SK-N-SH (cell line): ENCODE results near the gene NUMB. TPM values are rescaled to one million over a fixed set of nuclear protein-coding genes. Genes with fewer than 3 reads are reported as not detected.

Experiments
- CTCF ChIA-PET: fragments of 300-600, 350-600 bp; formaldehyde crosslinking; extraction: SDS; loops from one replicate; lab custom pipeline; 2021; lab: Yijun Ruan, JAX
- POLR2A ChIA-PET: fragments of 350-600 bp; sonication (Branson Sonifier 250); formaldehyde crosslinking; extraction: SDS; loops from one replicate; lab custom pipeline; 2020; ENCODE audit warnings: antibody characterized with exemption, inconsistent platforms; lab: Yijun Ruan, JAX
- DNase-seq: peaks from one replicate; pipeline ENCODE4 v3.0.0; 2012
- H2AFZ ChIP-seq: fragments of 200-600 bp; sonication (generic); 2 replicates; pipeline ENCODE4 v1.8.1; 2016; ENCODE audit warnings: antibody characterized with exemption, mild to moderate bottlenecking, low read depth
- H3F3A ChIP-seq: fragments of 200-600 bp; sonication (generic); replicated peaks from 2 replicates; pipeline ENCODE3; 2016; ENCODE audit warnings: antibody characterized with exemption, mild to moderate bottlenecking; ENCODE audit not compliant: insufficient read depth
- H3K27ac ChIP-seq, 2 experiments: fragments of 200-500 bp in 1 of 2; fragments of 200-600 bp in 1 of 2; sonication (Bioruptor generic) in 1 of 2; sonication (generic), shearing (Covaris generic) in 1 of 2; 2 replicates each; pipeline versions ENCODE4 v1.5.1 to v1.6.1; 2014 to 2016; ENCODE audit warnings: low read depth in 2 of 2, inconsistent platforms in 1 of 2, low read length in 1 of 2, mild to moderate bottlenecking in 1 of 2, mixed read lengths in 1 of 2
- H3K27me3 ChIP-seq: fragments of 200-600 bp; sonication (generic), shearing (Covaris generic); 2 replicates; pipeline ENCODE4 v1.6.1; 2016; ENCODE audit warnings: mixed run types; ENCODE audit not compliant: insufficient read depth
- H3K36me3 ChIP-seq, 2 experiments: fragments of 200-500 bp in 1 of 2; fragments of 200-600 bp in 1 of 2; sonication (Bioruptor generic) in 1 of 2; sonication (generic) in 1 of 2; replicated peaks in 1 of 2; 2 replicates each; pipeline versions ENCODE3 to v1.5.1; 2014 to 2016; ENCODE audit warnings: low read length in 1 of 2, mild to moderate bottlenecking in 1 of 2; ENCODE audit not compliant: insufficient read depth in 2 of 2, control insufficient read depth in 1 of 2
- H3K4me1 ChIP-seq, 2 experiments: fragments of 200-500 bp in 1 of 2; fragments of 200-600 bp in 1 of 2; sonication (Bioruptor generic) in 1 of 2; sonication (generic), shearing (Covaris generic) in 1 of 2; 2 replicates each; pipeline versions ENCODE4 v1.5.1 to v1.6.1; 2014 to 2016; ENCODE audit warnings: low read depth in 1 of 2, low read length in 1 of 2, mixed run types in 1 of 2; ENCODE audit not compliant: insufficient read depth in 2 of 2, control insufficient read depth in 1 of 2
- H3K4me2 ChIP-seq: fragments of 200-600 bp; sonication (generic), shearing (Covaris generic); 2 replicates; pipeline ENCODE4 v1.6.1; 2017; ENCODE audit warnings: mixed run types
- H3K4me3 ChIP-seq, 2 experiments: fragments of 200-500 bp in 1 of 2; fragments of 200-600 bp in 1 of 2; sonication (Bioruptor generic) in 1 of 2; sonication (generic), shearing (Covaris generic) in 1 of 2; 2 replicates each; pipeline versions ENCODE4 v1.5.1 to v1.8.1; 2014 to 2016; ENCODE audit warnings: low read depth in 2 of 2, inconsistent platforms in 1 of 2, low read length in 1 of 2, mild to moderate bottlenecking in 1 of 2, mixed read lengths in 1 of 2, moderate library complexity in 1 of 2
- H3K79me2 ChIP-seq: fragments of 200-600 bp; sonication (generic); 2 replicates; pipeline ENCODE4 v1.8.1; 2017; ENCODE audit warnings: mild to moderate bottlenecking; ENCODE audit not compliant: insufficient read depth
- H3K9ac ChIP-seq: fragments of 200-600 bp; sonication (generic); 2 replicates; pipeline ENCODE4 v1.6.1; 2017; ENCODE audit warnings: mixed run types
- H3K9me2 ChIP-seq: fragments of 200-600 bp; sonication (generic); 2 replicates; pipeline ENCODE4 v1.6.1; 2017; ENCODE audit warnings: mixed run types
- H3K9me3 ChIP-seq: fragments of 200-600 bp; sonication (generic); 2 replicates; pipeline ENCODE4 v1.6.1; 2017; ENCODE audit warnings: mixed run types, mild to moderate bottlenecking, moderate library complexity
- H4K20me1 ChIP-seq: fragments of 200-600 bp; sonication (generic); 2 replicates; pipeline ENCODE4 v1.6.1; 2017; ENCODE audit warnings: mild to moderate bottlenecking, mixed run types; ENCODE audit not compliant: insufficient read depth
- EP300 ChIP-seq, 2 experiments: IDR thresholded peaks; 2 replicates each; pipeline versions ENCODE4 v1.4.0 to v1.6.1; 2012; ENCODE audit warnings: borderline replicate concordance in 1 of 2, low read depth in 1 of 2, low read length in 1 of 2
- FOXJ3 ChIP-seq: sonication (generic); formaldehyde crosslinking; IDR thresholded peaks from 2 replicates; pipeline ENCODE4 v1.5.1; 2020; ENCODE audit warnings: mild to moderate bottlenecking, missing genetic modification reagents
- NFIC ChIP-seq: IDR thresholded peaks from 2 replicates; pipeline ENCODE4 v1.4.0; 2012; ENCODE audit warnings: borderline replicate concordance
- NRF1 ChIP-seq: IDR thresholded peaks from 2 replicates; pipeline ENCODE4 v1.6.1; 2012; ENCODE audit warnings: low read depth, mild to moderate bottlenecking, low read length
- POLR2AphosphoS5 ChIP-seq: IDR thresholded peaks from 2 replicates; pipeline ENCODE4 v1.6.1; 2012; ENCODE audit warnings: low read depth, low read length
- RAD21 ChIP-seq: IDR thresholded peaks from 2 replicates; pipeline ENCODE4 v1.6.1; 2012; ENCODE audit warnings: mild to moderate bottlenecking, low read length
- RFX5 ChIP-seq: IDR thresholded peaks from 2 replicates; pipeline ENCODE4 v1.6.1; 2012; ENCODE audit warnings: mild to moderate bottlenecking, improper control_type of control experiment, low read length
- SMC3 ChIP-seq: IDR thresholded peaks from 2 replicates; pipeline ENCODE4 v1.6.1; 2012; ENCODE audit warnings: low read depth, low read length, improper control_type of control experiment
- TEAD4 ChIP-seq: IDR thresholded peaks from 2 replicates; pipeline ENCODE4 v1.4.0; 2012; ENCODE audit warnings: mild to moderate bottlenecking, borderline replicate concordance; ENCODE audit not compliant: insufficient read depth
- YY1 ChIP-seq: IDR thresholded peaks from 2 replicates; pipeline ENCODE4 v1.4.0; 2012; ENCODE audit warnings: low read depth, mild to moderate bottlenecking
- WGBS: methylation state at CpG from one replicate; pipeline ENCODE4 v1.1.6; 2017; ENCODE audit warnings: low lambda C conversion rate; 5-methylcytosine and 5-hydroxymethylcytosine counted together
- polyA plus RNA-seq, 3 experiments: library from polyadenylated mRNA; depleted of rRNA; stranded (reverse); fragments of >200 nt; gene quantifications; 2 replicates each; pipeline ENCODE4 v1.2.3, GENCODE V29; 2012
- TF ChIP-seq, protein P1 (sequence below): fragments of 200-600 bp; sonication (generic); IDR thresholded peaks from 2 replicates; pipeline ENCODE4 v1.6.1; 2017; ENCODE audit warnings: antibody characterized with exemption, mild to moderate bottlenecking, moderate library complexity
- TF ChIP-seq, protein P2 (sequence below): IDR thresholded peaks from 2 replicates; pipeline ENCODE4; 2012
- TF ChIP-seq, protein P3 (sequence below): IDR thresholded peaks from 2 replicates; pipeline ENCODE4 v1.4.0; 2012; ENCODE audit warnings: low read depth, borderline replicate concordance
- TF ChIP-seq, protein P4 (sequence below): IDR thresholded peaks from 2 replicates; pipeline ENCODE4 v1.4.0; 2012; ENCODE audit warnings: low read depth

Gene NUMB
- polyA plus RNA-seq, 1 of the 3 experiments (the other 2 are of a cell fraction), result 58.4 TPM

DNA sequence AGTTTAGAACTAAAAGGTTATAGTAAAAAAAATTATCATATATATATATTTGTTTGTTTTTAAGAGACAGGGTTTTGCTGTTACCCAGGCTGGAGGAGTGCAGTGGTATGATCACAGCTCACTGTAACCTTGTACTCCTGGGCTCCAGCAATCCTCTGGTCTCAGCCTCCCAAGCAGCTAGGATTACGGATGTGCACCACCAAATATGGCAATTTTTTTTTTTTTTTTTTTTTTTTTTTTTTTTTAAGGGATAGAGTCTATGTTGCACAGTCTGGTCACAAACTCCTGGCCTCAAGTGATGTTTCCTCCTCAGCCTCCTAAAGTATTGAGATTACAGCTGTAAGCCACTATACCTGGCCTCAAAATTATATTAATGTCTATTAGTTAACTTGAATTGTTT, 172.4 kb downstream of the NUMB start (continued):
- TF ChIP-seq NFIC (no peak), NRF1 (no peak), FOXJ3 (CRISPR knock-in tag) (no peak), RFX5 (no peak)
- TF ChIP-seq, protein P1, sequence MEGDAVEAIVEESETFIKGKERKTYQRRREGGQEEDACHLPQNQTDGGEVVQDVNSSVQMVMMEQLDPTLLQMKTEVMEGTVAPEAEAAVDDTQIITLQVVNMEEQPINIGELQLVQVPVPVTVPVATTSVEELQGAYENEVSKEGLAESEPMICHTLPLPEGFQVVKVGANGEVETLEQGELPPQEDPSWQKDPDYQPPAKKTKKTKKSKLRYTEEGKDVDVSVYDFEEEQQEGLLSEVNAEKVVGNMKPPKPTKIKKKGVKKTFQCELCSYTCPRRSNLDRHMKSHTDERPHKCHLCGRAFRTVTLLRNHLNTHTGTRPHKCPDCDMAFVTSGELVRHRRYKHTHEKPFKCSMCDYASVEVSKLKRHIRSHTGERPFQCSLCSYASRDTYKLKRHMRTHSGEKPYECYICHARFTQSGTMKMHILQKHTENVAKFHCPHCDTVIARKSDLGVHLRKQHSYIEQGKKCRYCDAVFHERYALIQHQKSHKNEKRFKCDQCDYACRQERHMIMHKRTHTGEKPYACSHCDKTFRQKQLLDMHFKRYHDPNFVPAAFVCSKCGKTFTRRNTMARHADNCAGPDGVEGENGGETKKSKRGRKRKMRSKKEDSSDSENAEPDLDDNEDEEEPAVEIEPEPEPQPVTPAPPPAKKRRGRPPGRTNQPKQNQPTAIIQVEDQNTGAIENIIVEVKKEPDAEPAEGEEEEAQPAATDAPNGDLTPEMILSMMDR, result no peak
- TF ChIP-seq, protein P2, sequence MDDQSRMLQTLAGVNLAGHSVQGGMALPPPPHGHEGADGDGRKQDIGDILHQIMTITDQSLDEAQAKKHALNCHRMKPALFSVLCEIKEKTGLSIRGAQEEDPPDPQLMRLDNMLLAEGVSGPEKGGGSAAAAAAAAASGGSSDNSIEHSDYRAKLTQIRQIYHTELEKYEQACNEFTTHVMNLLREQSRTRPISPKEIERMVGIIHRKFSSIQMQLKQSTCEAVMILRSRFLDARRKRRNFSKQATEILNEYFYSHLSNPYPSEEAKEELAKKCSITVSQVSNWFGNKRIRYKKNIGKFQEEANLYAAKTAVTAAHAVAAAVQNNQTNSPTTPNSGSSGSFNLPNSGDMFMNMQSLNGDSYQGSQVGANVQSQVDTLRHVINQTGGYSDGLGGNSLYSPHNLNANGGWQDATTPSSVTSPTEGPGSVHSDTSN, result no peak
- TF ChIP-seq, all 33 proteins: peak for 0

DNA sequence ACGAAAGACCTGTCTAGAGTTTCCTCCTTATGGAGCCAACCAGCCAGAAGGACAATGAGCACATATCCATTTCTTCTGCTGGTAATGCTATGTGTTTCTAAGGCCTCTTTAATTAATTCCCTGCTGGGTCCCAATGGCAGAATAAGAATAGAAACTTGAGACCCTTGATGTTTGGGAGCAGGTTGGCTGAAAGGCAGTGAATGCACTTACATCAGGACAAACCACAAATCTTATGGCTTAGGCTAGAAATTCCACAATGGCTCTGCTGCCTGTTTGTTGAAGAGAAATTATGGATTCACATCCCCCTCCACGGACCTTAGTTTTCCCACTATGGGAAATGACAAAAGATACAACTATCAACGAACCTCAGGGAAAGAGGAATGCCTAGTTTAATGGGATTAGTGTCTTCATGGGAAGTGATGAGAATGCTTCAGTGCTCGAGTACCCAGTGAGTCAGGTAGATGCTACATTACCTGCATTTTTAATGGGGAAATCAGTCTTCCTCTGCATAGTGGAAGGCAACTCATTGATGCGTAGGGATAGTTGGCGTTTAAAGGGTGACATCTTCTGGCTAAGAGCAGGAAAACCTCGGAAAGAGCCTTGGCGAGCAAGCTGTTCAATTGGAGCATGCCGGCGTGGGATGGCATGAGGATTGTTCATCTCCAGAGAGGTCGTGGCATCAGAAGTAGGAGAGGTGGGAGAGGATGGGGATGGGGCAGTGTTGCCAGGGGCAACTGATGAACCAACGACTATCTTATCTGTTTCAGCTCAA, 174.6 kb downstream of the NUMB start:
- no peak for DNase-seq
- no peak overlapping the region for H2AFZ ChIP-seq
- TF ChIP-seq EP300 (IDR thresholded peaks at IDR 0.05; ENCODE audit: borderline replicate concordance in 1 of 2, low read depth in 1 of 2, low read length in 1 of 2) (no peak), RAD21 (peak; percentile 50), SMC3 (no peak), NFIC (no peak), YY1 (no peak), POLR2AphosphoS5 (no peak), TEAD4 (no peak)
- TF ChIP-seq, protein P3, sequence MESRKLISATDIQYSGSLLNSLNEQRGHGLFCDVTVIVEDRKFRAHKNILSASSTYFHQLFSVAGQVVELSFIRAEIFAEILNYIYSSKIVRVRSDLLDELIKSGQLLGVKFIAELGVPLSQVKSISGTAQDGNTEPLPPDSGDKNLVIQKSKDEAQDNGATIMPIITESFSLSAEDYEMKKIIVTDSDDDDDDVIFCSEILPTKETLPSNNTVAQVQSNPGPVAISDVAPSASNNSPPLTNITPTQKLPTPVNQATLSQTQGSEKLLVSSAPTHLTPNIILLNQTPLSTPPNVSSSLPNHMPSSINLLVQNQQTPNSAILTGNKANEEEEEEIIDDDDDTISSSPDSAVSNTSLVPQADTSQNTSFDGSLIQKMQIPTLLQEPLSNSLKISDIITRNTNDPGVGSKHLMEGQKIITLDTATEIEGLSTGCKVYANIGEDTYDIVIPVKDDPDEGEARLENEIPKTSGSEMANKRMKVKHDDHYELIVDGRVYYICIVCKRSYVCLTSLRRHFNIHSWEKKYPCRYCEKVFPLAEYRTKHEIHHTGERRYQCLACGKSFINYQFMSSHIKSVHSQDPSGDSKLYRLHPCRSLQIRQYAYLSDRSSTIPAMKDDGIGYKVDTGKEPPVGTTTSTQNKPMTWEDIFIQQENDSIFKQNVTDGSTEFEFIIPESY, result no peak
- TF ChIP-seq, protein P1, result 0 out of 2 replicates have a peak, but pooled peaks have one; percentile 17
- TF ChIP-seq, protein P4, sequence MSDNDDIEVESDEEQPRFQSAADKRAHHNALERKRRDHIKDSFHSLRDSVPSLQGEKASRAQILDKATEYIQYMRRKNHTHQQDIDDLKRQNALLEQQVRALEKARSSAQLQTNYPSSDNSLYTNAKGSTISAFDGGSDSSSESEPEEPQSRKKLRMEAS, result no peak
- TF ChIP-seq, all 33 proteins: peak for 2
- H3K4me1 ChIP-seq, result no peaks in the 10 kb centered on the region
- ChIA-PET POLR2A (no interaction called here), CTCF (interaction anchor here (0.9 to 3.3 kb wide), 8 partner anchors 9 to 335 kb away, joined by 3 to 19 read pairs (median 6); no protein-coding TSS in a partner anchor)
- H3K9ac ChIP-seq, result no peak overlapping the region
- H3K4me3 ChIP-seq, result no peak overlapping the region
- peaks cover 43 to 51% of the 10 kb centered on the region in 2 experiments for H3K36me3 ChIP-seq
- H3K4me2 ChIP-seq, result no peak overlapping the region
- H3F3A ChIP-seq, result no peaks in the 10 kb centered on the region
- no peak overlapping the region for H3K27ac ChIP-seq
- H3K79me2 ChIP-seq, result no peaks in the 10 kb centered on the region
- no peaks in the 10 kb centered on the region for H3K9me3 ChIP-seq
- no peaks in the 10 kb centered on the region for H3K9me2 ChIP-seq
- WGBS, result 77% methylated on average over 12 of the region's 12 CpGs
- H3K27me3 ChIP-seq, result no peaks in the 10 kb centered on the region
- H4K20me1 ChIP-seq, result no peaks in the 10 kb centered on the region
